HEK293T (cell line): ENCODE data around the gene BABAM1.

Source experiments
- CTCF ChIA-PET: fragments of 350-600 bp; formaldehyde crosslinking; extraction: SDS; loops from one replicate; lab custom pipeline; 2021; ENCODE audit warnings: antibody characterized with exemption, inconsistent platforms; lab: Yijun Ruan, JAX
- POLR2A ChIA-PET: fragments of 350-600 bp; formaldehyde crosslinking; extraction: SDS; loops from one replicate; lab custom pipeline; 2020; ENCODE audit warnings: antibody characterized with exemption, inconsistent platforms; lab: Yijun Ruan, JAX
- DNase-seq: peaks from one replicate; pipeline ENCODE4 v3.0.0; 2012; ENCODE audit warnings: mixed read lengths; ENCODE audit errors: extremely low spot score
- ARNT ChIP-seq: fragments of 450-650 bp; IDR thresholded peaks from 2 replicates; pipeline ENCODE4 v1.6.1; 2017; ENCODE audit warnings: mild to moderate bottlenecking
- BHLHE40 ChIP-seq: fragments of 450-650 bp; IDR thresholded peaks from 2 replicates; pipeline ENCODE4 v1.6.1; 2016; ENCODE audit warnings: mild to moderate bottlenecking, moderate library complexity, borderline replicate concordance
- CTBP1 ChIP-seq: fragments of 450-650 bp; IDR thresholded peaks from 2 replicates; pipeline ENCODE4 v1.6.1; 2016; ENCODE audit warnings: borderline replicate concordance
- ELF4 ChIP-seq: fragments of 450-650 bp; IDR thresholded peaks from 2 replicates; pipeline ENCODE4 v1.6.1; 2017; ENCODE audit warnings: antibody characterized with exemption
- FOXA1 ChIP-seq: fragments of 450-650 bp; IDR thresholded peaks from 2 replicates; pipeline ENCODE4 v1.6.1; 2016; ENCODE audit warnings: mild to moderate bottlenecking
- FOXK2 ChIP-seq: fragments of 450-650 bp; IDR thresholded peaks from 2 replicates; pipeline ENCODE4 v1.6.1; 2016; ENCODE audit warnings: mild to moderate bottlenecking
- FOXM1 ChIP-seq: fragments of 450-650 bp; IDR thresholded peaks from 2 replicates; pipeline ENCODE4 v1.6.1; 2017; ENCODE audit warnings: mild to moderate bottlenecking, borderline replicate concordance
- HDGF ChIP-seq: fragments of 450-650 bp; IDR thresholded peaks from 2 replicates; pipeline ENCODE4 v1.6.1; 2017; ENCODE audit warnings: antibody characterized with exemption, borderline replicate concordance
- L3MBTL2 ChIP-seq: fragments of 450-650 bp; conservative IDR thresholded peaks from 2 replicates; pipeline ENCODE4 v1.6.1; 2016; ENCODE audit warnings: mild to moderate bottlenecking
- LEF1 ChIP-seq: fragments of 450-650 bp; IDR thresholded peaks from 2 replicates; pipeline ENCODE4 v1.6.1; 2017; ENCODE audit warnings: mild to moderate bottlenecking, borderline replicate concordance
- NFRKB ChIP-seq: fragments of 450-650 bp; IDR thresholded peaks from 2 replicates; pipeline ENCODE4 v1.6.1; 2016; ENCODE audit warnings: mild to moderate bottlenecking, moderate library complexity
- PKNOX1 ChIP-seq: fragments of 450-650 bp; IDR thresholded peaks from 2 replicates; pipeline ENCODE4 v1.6.1; 2016
- SP1 ChIP-seq: fragments of 450-650 bp; IDR thresholded peaks from 2 replicates; pipeline ENCODE4 v1.6.1; 2017
- SUZ12 ChIP-seq: fragments of 450-650 bp; IDR thresholded peaks from 2 replicates; pipeline ENCODE4 v1.6.1; 2016; ENCODE audit warnings: mild to moderate bottlenecking
- TARDBP ChIP-seq: fragments of 450-650 bp; IDR thresholded peaks from 2 replicates; pipeline ENCODE4 v1.6.1; 2016
- ZNF384 ChIP-seq: fragments of 450-650 bp; IDR thresholded peaks from 2 replicates; pipeline ENCODE4 v1.6.1; 2016

BABAM1 gene

GRCh38 chr19:17266975-17267788 is at the start of gene BABAM1:
Gene BABAM1 (plus strand): TSS chr19:17267443. CDS start chr19:17268807, 1,364 bp downstream.
- POLR2A ChIA-PET, result interaction anchor here (0.7 to 2.8 kb wide), 11 partner anchors 8 to 191 kb away, joined by 3 to 12 read pairs (median 5); partner anchors contain the start of genes DDA1, MVB12A and USE1
- DNase-seq, result peak; percentile 96
- CTCF ChIA-PET, result interaction anchor here (1.0 to 1.4 kb wide), 3 partner anchors 16 to 38 kb away, joined by 3 to 5 read pairs (median 5); no protein-coding TSS in a partner anchor
- TF ChIP-seq CTBP1 (no peak), LEF1 (no peak), ELF4 (peak; percentile 41; the same call in 1 of the 2 replicates)

- no peak for DNase-seq
- ChIA-PET POLR2A (no interaction called here), CTCF (interaction anchor here (0.7 kb wide), 1 partner anchor 9 kb away, joined by 3 read pairs; no protein-coding TSS in a partner anchor)
Measured at GRCh38 chr19:17219286-17219685, 48.0 kb upstream of the BABAM1 start.

DNA sequence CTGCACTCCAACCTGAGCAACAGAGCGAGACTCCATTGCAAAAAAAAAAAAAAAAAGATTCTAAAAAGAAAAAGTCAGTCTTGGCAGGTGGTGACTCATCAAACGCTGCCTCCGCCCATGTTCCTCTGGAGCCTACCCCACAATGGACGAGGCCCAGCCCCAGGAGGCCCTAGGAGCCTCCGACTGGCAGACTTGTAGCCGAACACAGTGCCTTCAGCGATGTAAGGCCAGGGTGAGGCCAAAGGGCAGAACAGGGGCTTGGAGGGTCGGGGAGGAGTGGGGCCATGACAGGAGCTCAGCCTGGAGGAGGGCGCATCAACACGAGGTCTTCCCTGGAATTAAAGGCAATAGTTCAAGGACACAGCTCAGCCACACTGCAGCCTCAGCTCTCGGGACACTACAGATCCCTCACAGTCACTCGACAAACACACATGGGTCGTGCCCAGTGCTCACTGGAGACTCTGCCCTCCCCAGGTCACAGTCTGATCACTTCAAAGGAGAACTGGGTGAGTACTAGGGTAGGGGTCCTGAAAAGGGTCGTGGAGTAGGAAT is 47.0 kb upstream of the BABAM1 start:
- TF ChIP-seq SP1, result no peak
- no peak for TF ChIP-seq FOXA1
- no peak for TF ChIP-seq SUZ12
- TF ChIP-seq ELF4, result no peak
- TF ChIP-seq FOXK2, result no peak
- TF ChIP-seq CTBP1, result no peak
- TF ChIP-seq NFRKB, result no peak
- no peak for TF ChIP-seq PKNOX1
- no peak for TF ChIP-seq ZNF384
- no peak for TF ChIP-seq FOXM1
- TF ChIP-seq HDGF, result no peak
- no peak for TF ChIP-seq TARDBP
- TF ChIP-seq L3MBTL2, result no peak
- TF ChIP-seq BHLHE40, result no peak
- TF ChIP-seq LEF1, result no peak
- TF ChIP-seq ARNT, result no peak
- ChIA-PET CTCF (interaction anchor here (0.6 kb wide), 1 partner anchor 28 kb away, joined by 5 read pairs; no protein-coding TSS in a partner anchor), POLR2A (no interaction called here)
- no peak for DNase-seq

More at GRCh38 chr19:17219286-17219685, 48.0 kb upstream of the BABAM1 start:
- TF ChIP-seq BHLHE40 (no peak), FOXM1 (no peak), LEF1 (no peak), HDGF (no peak), TARDBP (no peak), SUZ12 (no peak)

DNA sequence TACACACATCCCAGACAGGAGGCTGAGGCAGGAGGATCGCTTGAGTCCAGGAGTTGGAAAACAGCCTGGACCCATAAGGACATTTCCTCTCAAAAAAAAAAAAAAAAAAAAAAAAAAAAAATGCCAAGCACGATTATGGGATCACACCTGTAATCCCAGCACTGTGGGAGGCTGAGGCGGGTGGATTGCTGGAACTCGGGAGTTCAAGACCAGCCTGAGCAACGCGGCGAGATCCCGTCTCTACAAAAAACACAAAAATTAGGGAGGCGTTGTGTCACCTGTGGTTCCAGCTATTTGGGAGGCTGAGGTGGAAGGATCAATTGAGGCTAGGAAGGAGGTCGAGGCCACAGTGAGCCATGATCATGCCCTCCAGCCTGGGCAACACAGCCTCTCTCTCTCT is 42.2 kb upstream of the BABAM1 start:
- ChIA-PET POLR2A (interaction anchor here (0.5 to 6.0 kb wide), 6 partner anchors 9 to 804 kb away, joined by 3 to 72 read pairs (median 4); partner anchors contain the start of gene USE1), CTCF (interaction anchor here (1.7 kb wide), 1 partner anchor 10 kb away, joined by 11 read pairs; no protein-coding TSS in a partner anchor)

GRCh38 chr19:17226002-17226933 is 41.0 kb upstream of the BABAM1 start, which contains the start of gene OCEL1:
Gene OCEL1 (plus strand): TSS chr19:17226226. CDS start chr19:17226248, 22 bp downstream.
- ChIA-PET POLR2A (interaction anchor here (0.6 to 6.0 kb wide), 14 partner anchors 9 to 154 kb away, joined by 3 to 72 read pairs (median 4); partner anchors contain the start of genes MRPL34 and USE1), CTCF (interaction anchor here (1.7 kb wide), 1 partner anchor 9 kb away, joined by 11 read pairs; no protein-coding TSS in a partner anchor)
- DNase-seq, result peak; percentile 93
- TF ChIP-seq L3MBTL2 (peak; percentile 61), NFRKB (no peak)

More for the DNA sequence above, 42.2 kb upstream of the BABAM1 start:
- no peak for DNase-seq
- TF ChIP-seq ZNF384 (peak; percentile 67; the same call in 1 of the 2 replicates), PKNOX1 (no peak)

DNA sequence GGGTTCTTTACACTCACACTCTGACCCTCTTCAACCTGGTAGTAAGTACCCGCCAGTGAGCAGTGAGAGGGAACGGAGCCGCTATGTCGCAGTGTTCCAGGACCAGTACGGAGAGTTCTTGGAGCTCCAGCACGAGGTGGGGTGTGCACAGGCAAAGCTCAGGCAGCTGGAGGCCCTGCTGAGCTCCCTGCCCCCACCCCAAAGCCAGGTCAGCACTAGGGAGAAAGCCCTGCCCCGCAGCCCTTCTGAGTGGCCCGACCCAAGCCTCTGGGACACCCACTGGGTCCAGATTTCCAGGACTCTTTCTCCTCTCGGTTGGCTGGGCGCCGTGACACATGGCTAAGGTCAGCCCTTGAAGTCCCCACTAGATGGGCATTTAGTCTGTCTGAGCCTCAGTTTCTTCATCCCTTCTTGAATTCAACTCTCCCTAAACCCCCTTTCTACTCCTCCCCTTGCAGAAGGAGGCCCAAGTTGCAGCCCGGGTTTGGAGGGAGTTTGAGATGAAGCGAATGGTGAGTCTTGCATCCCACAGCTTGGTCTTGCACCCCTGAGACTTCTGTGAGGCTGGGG is 39.4 kb upstream of the BABAM1 start:
- CTCF ChIA-PET, result interaction anchor here (0.6 to 0.9 kb wide), 2 partner anchors 9 to 13 kb away, joined by 3 to 5 read pairs; partner anchors contain the start of gene USE1
- POLR2A ChIA-PET, result interaction anchor here (1.7 to 6.0 kb wide), 3 partner anchors 8 to 13 kb away, joined by 5 to 72 read pairs (median 44); partner anchors contain the start of gene USE1
- no peak for TF ChIP-seq NFRKB
- no peak for TF ChIP-seq FOXK2
- TF ChIP-seq HDGF, result no peak
- TF ChIP-seq L3MBTL2, result no peak
- TF ChIP-seq SP1, result no peak
- TF ChIP-seq FOXA1, result no peak
- TF ChIP-seq ZNF384, result no peak
- no peak for TF ChIP-seq PKNOX1
- no peak for TF ChIP-seq ELF4
- DNase-seq, result no peak
